CD8-positive, alpha-beta memory T cell (primary cell): ENCODE data around the gene DDX3Y. TPM values are rescaled to one million over a fixed set of nuclear protein-coding genes. Genes with fewer than 3 reads are reported as not detected.

Source experiments
- CTCF ChIA-PET: fragments of 350-600 bp; sonication (Branson Sonifier 250); formaldehyde crosslinking; loops from one replicate; lab custom pipeline; 2021; ENCODE audit warnings: antibody characterized with exemption; lab: Charles Lee
- POLR2A ChIA-PET: fragments of 350-600 bp; sonication (Branson Sonifier 250); formaldehyde crosslinking; loops from one replicate; lab custom pipeline; 2021; ENCODE audit warnings: antibody characterized with exemption; lab: Charles Lee
- DNase-seq, 5 donors: peaks; one replicate each; pipeline versions ENCODE4 v3.0.0 to v3.0.0-alpha.2; 2020 to 2022; ENCODE audit warnings: mixed read lengths in 1 of 5
- H3K27ac ChIP-seq: one replicate; pipeline ENCODE4 v1.7.0; 2013; ENCODE audit warnings: low read depth, mild to moderate bottlenecking, low read length, moderate library complexity
- H3K27me3 ChIP-seq: 2 replicates; pipeline ENCODE4 v1.7.0; 2013; ENCODE audit warnings: low read length, mild to moderate bottlenecking; ENCODE audit not compliant: insufficient read depth, poor library complexity, severe bottlenecking
- H3K36me3 ChIP-seq: 2 replicates; pipeline ENCODE4 v1.7.0; 2013; ENCODE audit warnings: mild to moderate bottlenecking, low read length, moderate library complexity; ENCODE audit not compliant: insufficient read depth
- H3K4me1 ChIP-seq: 2 replicates; pipeline ENCODE4 v1.7.0; 2013; ENCODE audit warnings: mild to moderate bottlenecking, low read length, moderate library complexity; ENCODE audit not compliant: insufficient read depth
- H3K4me3 ChIP-seq: 2 replicates; pipeline ENCODE4 v1.7.0; 2013; ENCODE audit warnings: mild to moderate bottlenecking, low read length
- H3K9me3 ChIP-seq: 2 replicates; pipeline ENCODE4 v1.7.0; 2013; ENCODE audit warnings: mild to moderate bottlenecking, low read length
- H3K27ac Mint-ChIP-seq, 8 donors: one replicate each; pipeline ENCODE4 v1.8.0; 2020 to 2021; ENCODE audit warnings: mixed read lengths in 8 of 8, mild to moderate bottlenecking in 6 of 8, inconsistent platforms in 3 of 8, moderate library complexity in 3 of 8
- H3K27me3 Mint-ChIP-seq, 2 donors: one replicate each; pipeline ENCODE4 v1.8.0; 2020 to 2021; ENCODE audit warnings: mixed read lengths in 2 of 2, mild to moderate bottlenecking in 1 of 2, moderate library complexity in 1 of 2
- H3K36me3 Mint-ChIP-seq, 3 donors: one replicate each; pipeline ENCODE4 v1.8.0; 2020 to 2021; ENCODE audit warnings: mixed read lengths in 3 of 3, inconsistent platforms in 1 of 3, mild to moderate bottlenecking in 1 of 3
- H3K4me1 Mint-ChIP-seq, 3 donors: one replicate each; pipeline ENCODE4 v1.8.0; 2020 to 2021; ENCODE audit warnings: mixed read lengths in 3 of 3, inconsistent platforms in 1 of 3, mild to moderate bottlenecking in 1 of 3
- H3K4me3 Mint-ChIP-seq, 7 donors: one replicate each; pipeline ENCODE4 v1.8.0; 2020 to 2021; ENCODE audit warnings: mixed read lengths in 7 of 7, mild to moderate bottlenecking in 6 of 7, moderate library complexity in 4 of 7, inconsistent platforms in 2 of 7
- H3K9me3 Mint-ChIP-seq, 5 donors: one replicate each; pipeline ENCODE4 v1.8.0; 2020 to 2022; ENCODE audit warnings: mixed read lengths in 5 of 5, mild to moderate bottlenecking in 3 of 5, moderate library complexity in 2 of 5, inconsistent platforms in 1 of 5
- polyA plus RNA-seq: library from polyadenylated mRNA; unstranded; fragments of 300-500 nt; fragmentation: Illumina TruSeq; gene quantifications from one replicate; pipeline ENCODE4 v1.2.3, GENCODE V29; 2021
- total RNA-seq, 2 experiments: library from RNA; stranded (reverse); gene quantifications; one replicate each; pipeline ENCODE4 v1.2.3, GENCODE V29; 2021

DDX3Y gene
- total and polyA plus RNA-seq, 3 experiments from 2014 or later = 98.1 to 104 TPM; not detected in 1

DNA sequence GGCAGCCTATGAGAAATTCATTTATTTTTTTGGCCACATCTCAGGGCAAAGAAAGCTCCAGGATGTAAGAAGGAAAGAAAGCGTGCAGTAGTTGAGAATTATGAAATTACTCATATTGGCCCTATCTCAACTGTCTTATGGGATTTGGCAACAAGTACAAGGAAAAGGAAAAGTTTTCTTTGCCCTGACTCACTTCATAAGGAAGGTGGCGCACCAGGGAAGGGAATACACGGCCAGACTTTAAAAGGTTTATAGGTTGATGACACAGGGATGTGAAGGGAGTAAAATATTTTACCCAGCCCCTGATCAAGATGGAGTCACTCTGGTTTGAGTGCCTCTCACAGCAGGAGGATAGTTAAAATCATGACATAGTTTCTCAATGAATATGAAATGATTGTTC is 23.4 kb downstream of the DDX3Y start:
- Mint-ChIP-seq H3K27ac (no peak overlapping the region), H3K9me3 (no peaks in the 10 kb centered on the region)
- no peaks in the 10 kb centered on the region for H3K9me3 ChIP-seq

DNA sequence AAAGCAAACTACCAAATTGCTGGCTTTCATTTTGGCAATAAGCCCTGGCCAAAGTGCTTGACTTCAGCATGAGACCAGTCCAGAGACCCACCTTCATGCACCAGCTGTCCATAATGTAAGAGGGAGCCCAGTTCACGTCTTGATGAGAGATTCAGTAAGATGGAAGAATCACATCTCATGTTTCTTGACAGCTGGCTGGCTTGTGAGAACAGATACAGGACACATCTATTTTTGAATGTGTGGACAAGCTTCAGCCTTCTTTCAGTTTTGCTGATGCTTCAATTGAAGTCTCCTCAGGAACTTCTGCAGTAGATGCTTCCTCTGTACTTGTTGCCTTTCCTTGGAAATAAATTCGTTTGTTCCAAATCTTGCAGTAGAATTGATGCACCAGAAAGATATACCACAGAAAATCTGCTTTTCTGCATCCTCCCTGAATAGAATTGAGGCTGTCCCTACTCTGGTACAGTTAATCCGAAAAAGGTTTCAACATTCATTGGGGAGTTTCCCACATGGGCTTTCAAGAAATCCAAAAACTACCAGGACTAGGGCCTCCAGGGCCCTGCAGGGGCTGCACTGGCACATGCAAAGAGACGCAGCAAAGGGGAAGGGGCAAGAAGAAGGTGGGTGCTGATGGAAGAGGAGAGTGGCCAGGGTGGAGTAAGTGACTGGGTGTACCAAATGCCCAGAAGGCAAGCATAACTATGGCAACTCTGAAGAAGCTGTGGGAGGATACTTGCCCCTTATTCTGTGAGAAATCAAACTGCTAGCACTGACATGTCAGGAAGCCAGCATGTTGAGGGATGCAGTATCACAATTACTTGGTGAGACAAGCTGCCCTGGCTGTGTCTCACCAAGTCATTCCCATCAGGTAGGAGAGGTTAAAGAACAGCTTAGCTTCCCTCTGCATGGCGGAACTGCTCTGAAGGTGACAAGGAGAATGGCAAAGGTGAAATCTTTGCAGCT is 37.3 kb downstream of the DDX3Y start:
- no peak overlapping the region for H3K4me3 Mint-ChIP-seq
- H3K36me3 Mint-ChIP-seq = no peaks in the 10 kb centered on the region
- Histone ChIP-seq H3K9me3 (no peaks in the 10 kb centered on the region), H3K27me3 (no peaks in the 10 kb centered on the region), H3K4me3 (no peak overlapping the region), H3K36me3 (no peaks in the 10 kb centered on the region), H3K27ac (no peak overlapping the region), H3K4me1 (no peaks in the 10 kb centered on the region)
- POLR2A ChIA-PET = no interaction called here
- DNase-seq = no peak
- CTCF ChIA-PET = no interaction called here
- H3K4me1 Mint-ChIP-seq = no peaks in the 10 kb centered on the region
- H3K27ac Mint-ChIP-seq = no peak overlapping the region
- peaks cover 0 to 3% of the 10 kb centered on the region in 2 donors for H3K27me3 Mint-ChIP-seq
- H3K9me3 Mint-ChIP-seq = no peaks in the 10 kb centered on the region

More for the DNA sequence above, 23.4 kb downstream of the DDX3Y start:
- Mint-ChIP-seq H3K4me1 (no peaks in the 10 kb centered on the region), H3K4me3 (no peak overlapping the region), H3K36me3 (no peaks in the 10 kb centered on the region), H3K27me3 (no peaks in the 10 kb centered on the region)
- DNase-seq = no peak
- ChIA-PET POLR2A (no interaction called here), CTCF (no interaction called here)
- H3K36me3 ChIP-seq = no peaks in the 10 kb centered on the region
- no peaks in the 10 kb centered on the region for H3K4me1 ChIP-seq
- H3K4me3 ChIP-seq = no peak overlapping the region
- H3K27ac ChIP-seq = no peak overlapping the region
- no peaks in the 10 kb centered on the region for H3K27me3 ChIP-seq

Other genes starting within 250 kb of the DDX3Y start
- 10 to 100 TPM; 13.0 to 15.0 TPM for gene USP9Y, start 203.6 kb upstream of the DDX3Y start, total RNA-seq
- gene USP9Y, start 203.6 kb upstream of the DDX3Y start, polyA plus RNA-seq = not detected